Measurements from ENCODE around the gene FAM181B. TPM values are rescaled to one million over a fixed set of nuclear protein-coding genes. Genes with fewer than 3 reads are reported as not detected.
A peak's percentile ranks its signal among the peaks of the same experiment; 100 is the strongest.

FAM181B gene
- total RNA-seq, 1 donor from 2014 or later: 5.3 TPM

DNA sequence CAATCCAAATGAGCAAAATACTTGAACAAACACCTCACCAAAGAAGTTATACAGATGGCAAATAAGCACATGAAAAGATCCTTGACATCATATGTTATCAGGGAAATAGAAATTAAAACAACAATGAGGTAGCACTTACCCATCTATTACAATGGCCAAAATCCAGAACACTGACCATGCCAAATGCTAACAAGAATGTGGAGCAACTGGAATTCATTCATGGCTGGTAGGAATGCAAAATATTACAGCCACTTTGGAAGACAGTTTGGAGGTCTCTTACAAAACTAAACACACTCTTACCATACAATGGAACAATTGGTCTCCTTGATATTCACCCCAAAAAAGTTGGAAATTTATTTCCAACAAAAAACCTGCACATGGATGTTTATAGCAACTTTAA is 19.1 kb upstream of the FAM181B start:
- Mint-ChIP-seq H3K9me3 (peaks cover 3% of the 10 kb centered on the region), H3K4me1 (peaks cover 39% of the 10 kb centered on the region), H3K36me3 (ENCODE audit: low read depth) (no peaks in the 10 kb centered on the region), H3K27me3 (ENCODE audit: low read depth) (no peaks in the 10 kb centered on the region), H3K4me3 (no peak overlapping the region), H3K27ac (ENCODE audit: unreplicated experiment) (no peak overlapping the region)
- TF ChIP-seq, protein P1, sequence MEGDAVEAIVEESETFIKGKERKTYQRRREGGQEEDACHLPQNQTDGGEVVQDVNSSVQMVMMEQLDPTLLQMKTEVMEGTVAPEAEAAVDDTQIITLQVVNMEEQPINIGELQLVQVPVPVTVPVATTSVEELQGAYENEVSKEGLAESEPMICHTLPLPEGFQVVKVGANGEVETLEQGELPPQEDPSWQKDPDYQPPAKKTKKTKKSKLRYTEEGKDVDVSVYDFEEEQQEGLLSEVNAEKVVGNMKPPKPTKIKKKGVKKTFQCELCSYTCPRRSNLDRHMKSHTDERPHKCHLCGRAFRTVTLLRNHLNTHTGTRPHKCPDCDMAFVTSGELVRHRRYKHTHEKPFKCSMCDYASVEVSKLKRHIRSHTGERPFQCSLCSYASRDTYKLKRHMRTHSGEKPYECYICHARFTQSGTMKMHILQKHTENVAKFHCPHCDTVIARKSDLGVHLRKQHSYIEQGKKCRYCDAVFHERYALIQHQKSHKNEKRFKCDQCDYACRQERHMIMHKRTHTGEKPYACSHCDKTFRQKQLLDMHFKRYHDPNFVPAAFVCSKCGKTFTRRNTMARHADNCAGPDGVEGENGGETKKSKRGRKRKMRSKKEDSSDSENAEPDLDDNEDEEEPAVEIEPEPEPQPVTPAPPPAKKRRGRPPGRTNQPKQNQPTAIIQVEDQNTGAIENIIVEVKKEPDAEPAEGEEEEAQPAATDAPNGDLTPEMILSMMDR (conservative IDR thresholded peaks at IDR 0.05): no peak
- no peak for DNase-seq (ENCODE audit: low read depth, low spot score)

DNA sequence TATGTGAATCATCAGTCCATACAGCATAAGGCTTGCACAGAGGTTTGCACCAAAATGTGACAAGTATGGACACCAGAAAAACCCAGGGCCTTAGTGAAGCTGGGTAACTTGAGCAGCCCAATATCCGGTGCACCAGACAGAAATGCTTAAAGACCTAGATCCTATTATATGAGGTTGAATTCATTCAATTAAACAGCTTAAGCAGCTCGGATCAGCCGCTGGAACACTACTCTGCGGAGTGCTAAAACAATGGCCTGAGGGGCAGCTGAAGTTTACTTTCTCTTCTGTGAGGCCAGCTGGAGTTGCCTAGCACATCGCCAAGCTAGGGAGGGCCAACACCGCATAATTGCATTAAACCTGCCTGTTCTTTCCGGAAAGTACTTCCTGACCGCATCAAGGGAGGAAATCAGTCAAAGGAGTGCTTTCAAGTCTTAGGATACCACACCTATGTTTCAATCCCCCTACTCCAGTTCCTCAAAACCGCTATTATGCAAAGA is 17.0 kb upstream of the FAM181B start:
- Mint-ChIP-seq H3K9me3 (peaks cover 6% of the 10 kb centered on the region), H3K36me3 (ENCODE audit: low read depth) (no peaks in the 10 kb centered on the region), H3K27me3 (ENCODE audit: low read depth) (no peaks in the 10 kb centered on the region), H3K4me1 (peaks cover 22% of the 10 kb centered on the region), H3K27ac (ENCODE audit: unreplicated experiment) (peak overlapping the region; percentile 52), H3K4me3 (peak overlapping the region; percentile 7)
- no peak for DNase-seq (ENCODE audit: low read depth, low spot score)
- TF ChIP-seq, protein P1 (conservative IDR thresholded peaks at IDR 0.05): no peak

DNA sequence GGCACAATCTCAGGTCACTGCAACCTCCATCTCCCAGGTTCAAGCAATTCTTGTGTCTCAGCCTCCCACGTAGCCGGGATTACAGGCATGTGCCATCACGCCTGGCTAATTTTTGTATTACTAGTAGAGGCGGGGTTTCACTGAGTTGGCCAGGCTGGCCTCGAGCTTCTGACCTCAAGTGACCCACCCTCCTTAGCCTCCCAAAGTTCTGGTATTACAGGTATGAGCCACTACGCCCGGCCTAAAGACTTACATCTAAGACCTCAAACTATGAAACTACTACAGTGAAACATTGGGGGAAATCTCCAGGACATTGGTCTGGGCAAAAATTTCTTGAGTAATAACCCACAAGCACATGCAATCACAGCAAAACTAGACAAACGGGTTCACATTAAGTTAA is 13.8 kb upstream of the FAM181B start:
- Mint-ChIP-seq H3K4me3 (no peak overlapping the region), H3K27ac (ENCODE audit: unreplicated experiment) (no peak overlapping the region), H3K4me1 (peaks cover 22% of the 10 kb centered on the region), H3K27me3 (ENCODE audit: low read depth) (no peaks in the 10 kb centered on the region), H3K9me3 (peaks cover 16% of the 10 kb centered on the region), H3K36me3 (ENCODE audit: low read depth) (no peaks in the 10 kb centered on the region)
- no peak for DNase-seq (ENCODE audit: low read depth, low spot score)
- TF ChIP-seq, protein P1 (conservative IDR thresholded peaks at IDR 0.05): no peak

DNA sequence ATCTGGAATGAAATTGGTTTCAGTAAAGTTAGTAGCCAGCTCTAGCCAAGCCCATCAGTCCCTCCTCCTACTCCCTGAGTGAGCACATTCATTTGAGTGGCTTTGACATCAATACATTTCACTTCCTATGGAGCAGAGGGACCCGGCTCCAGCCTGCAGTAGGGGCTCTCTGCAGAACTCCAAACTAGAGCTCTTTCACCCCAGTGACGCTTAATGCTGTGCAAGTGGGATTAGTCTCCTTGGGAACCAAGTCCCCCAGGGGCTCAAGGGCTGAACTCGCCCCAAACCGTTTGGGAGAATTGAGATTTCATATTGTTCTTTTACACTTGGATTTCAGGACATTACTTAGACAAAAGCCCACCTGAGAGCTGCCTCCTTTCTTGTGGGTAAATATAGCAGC is 4.4 kb upstream of the FAM181B start:
- peak overlapping the region; percentile 39 for H3K4me3 Mint-ChIP-seq

DNA sequence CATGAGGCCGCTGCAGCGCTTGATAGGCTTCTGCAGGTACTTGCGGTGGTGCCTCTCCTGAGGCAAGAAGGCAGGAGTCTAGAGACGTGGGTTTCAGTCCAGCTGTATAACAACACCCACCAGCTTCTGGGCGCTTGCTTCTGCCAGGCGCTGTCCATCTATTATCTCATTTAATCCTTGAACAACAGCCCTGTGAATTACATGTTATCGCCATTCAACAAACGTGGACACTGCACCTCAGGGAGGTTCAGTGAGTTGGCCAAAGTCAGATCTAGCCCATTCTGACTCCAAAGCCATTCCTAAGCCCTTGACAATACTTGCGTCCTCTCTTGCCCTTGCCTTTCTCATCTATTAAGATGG is 436 bp upstream of the FAM181B start:
- Mint-ChIP-seq H3K27me3 (ENCODE audit: low read depth) (peaks cover 60% of the 10 kb centered on the region), H3K4me3 (peak overlapping the region; percentile 89), H3K9me3 (no peaks in the 10 kb centered on the region), H3K4me1 (peaks cover 37% of the 10 kb centered on the region), H3K36me3 (ENCODE audit: low read depth) (no peaks in the 10 kb centered on the region), H3K27ac (ENCODE audit: unreplicated experiment) (peak overlapping the region; percentile 76)
- TF ChIP-seq, protein P1 (conservative IDR thresholded peaks at IDR 0.05): no peak
- no peak for DNase-seq (ENCODE audit: low read depth, low spot score)

More for the DNA sequence above, 4.4 kb upstream of the FAM181B start:
- DNase-seq (ENCODE audit: low read depth, low spot score): no peak
- Mint-ChIP-seq H3K4me1 (peaks cover 26% of the 10 kb centered on the region), H3K27me3 (ENCODE audit: low read depth) (peaks cover 27% of the 10 kb centered on the region), H3K27ac (ENCODE audit: unreplicated experiment) (no peak overlapping the region), H3K36me3 (ENCODE audit: low read depth) (no peaks in the 10 kb centered on the region), H3K9me3 (peaks cover 1% of the 10 kb centered on the region)
- TF ChIP-seq, protein P1 (conservative IDR thresholded peaks at IDR 0.05): no peak
